ENCODE data around the gene BRI3BP.

- TF ChIP-seq CTCF (IDR thresholded peaks at IDR 0.05 in 8 of 11, conservative IDR thresholded peaks at IDR 0.05 in 3 of 11) (no peak), POLR2A (IDR thresholded peaks at IDR 0.05) (no peak)
Measured at GRCh38 chr12:125006365-125006764, 12.9 kb downstream of the BRI3BP start.
